ENCODE measurements around the gene SETD7. TPM values are rescaled to one million over a fixed set of nuclear protein-coding genes. Genes with fewer than 3 reads are reported as not detected.

The SETD7 gene
- total RNA-seq, 3 donors from 2014 or later: 10.2 to 68.4 (median 24.8) TPM

GRCh38 chr4:139521754-139522401 lies 34.1 kb downstream of the SETD7 start:
- no peak overlapping the region for H3K4me3 ChIP-seq
- H3K9me3 ChIP-seq: no peaks in the 10 kb centered on the region
- H3K36me3 ChIP-seq (ENCODE audit: low read depth): no peaks in the 10 kb centered on the region
- H3K4me1 ChIP-seq (ENCODE audit: low read depth): peaks cover 4% of the 10 kb centered on the region
- DNase-seq (no peak), ATAC-seq (no peak)
- TF ChIP-seq CTCF (IDR thresholded peaks at IDR 0.05): no peak
- intact Hi-C loops (cut with DNase I, micrococcal nuclease): no loop called here

- Histone ChIP-seq H3K36me3 (ENCODE audit: low read depth) (peaks cover 5% of the 10 kb centered on the region), H3K4me3 (no peak overlapping the region), H3K9me3 (no peaks in the 10 kb centered on the region), H3K4me1 (ENCODE audit: low read depth) (no peaks in the 10 kb centered on the region)
- no peak for ATAC-seq
- intact Hi-C loops (cut with DNase I, micrococcal nuclease): no loop called here
- no peak for DNase-seq
- no peak for TF ChIP-seq CTCF (IDR thresholded peaks at IDR 0.05)
These were observed 40.5 kb downstream of the SETD7 start for GRCh38 chr4:139515531-139515958.

GRCh38 chr4:139514382-139515059 lies 41.5 kb downstream of the SETD7 start:
- H3K4me1 ChIP-seq (ENCODE audit: low read depth): no peaks in the 10 kb centered on the region
- ATAC-seq (no peak), DNase-seq (no peak)
- no peak for TF ChIP-seq CTCF (IDR thresholded peaks at IDR 0.05)
- peaks cover 5% of the 10 kb centered on the region for H3K36me3 ChIP-seq (ENCODE audit: low read depth)
- intact Hi-C loops (cut with DNase I, micrococcal nuclease): no loop called here
- H3K4me3 ChIP-seq: no peak overlapping the region
- no peaks in the 10 kb centered on the region for H3K9me3 ChIP-seq

DNA sequence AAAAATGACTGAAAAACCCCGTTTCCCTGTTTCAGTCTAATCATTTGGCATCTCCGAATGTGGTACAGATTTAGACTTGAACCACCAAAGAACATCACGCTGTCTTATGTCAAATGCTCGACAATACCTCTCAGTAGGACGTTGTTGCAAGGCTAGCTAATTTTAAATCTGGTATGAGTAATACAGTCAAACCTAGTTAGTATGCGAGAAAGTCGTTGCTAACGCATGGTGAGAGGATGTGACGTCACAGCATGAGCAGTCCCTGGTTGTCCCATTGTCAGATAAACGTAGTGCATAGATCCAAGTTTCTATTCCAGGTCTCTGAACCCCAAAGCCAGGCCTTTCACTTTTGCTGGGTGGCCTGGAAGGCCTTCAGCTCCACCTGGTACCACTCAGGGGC lies 44.7 kb downstream of the SETD7 start:
- TF ChIP-seq CTCF (IDR thresholded peaks at IDR 0.05): no peak
- intact Hi-C loops (cut with DNase I, micrococcal nuclease): no loop called here
- no peaks in the 10 kb centered on the region for H3K9me3 ChIP-seq
- no peak for ATAC-seq
- H3K4me1 ChIP-seq (ENCODE audit: low read depth): no peaks in the 10 kb centered on the region
- H3K4me3 ChIP-seq: no peak overlapping the region
- DNase-seq: no peak
- H3K36me3 ChIP-seq (ENCODE audit: low read depth): peaks cover 5% of the 10 kb centered on the region

- no peak overlapping the region for H3K4me3 ChIP-seq
- no peaks in the 10 kb centered on the region for H3K9me3 ChIP-seq
- H3K36me3 ChIP-seq (ENCODE audit: low read depth): peaks cover 5% of the 10 kb centered on the region
- H3K4me1 ChIP-seq (ENCODE audit: low read depth): no peaks in the 10 kb centered on the region
- ATAC-seq (peak; percentile 49), DNase-seq (peak in 1 of 3 donors; percentile 17)
- no peak for TF ChIP-seq CTCF (IDR thresholded peaks at IDR 0.05)
- intact Hi-C loops (cut with DNase I, micrococcal nuclease): no loop called here
These were observed 46.1 kb downstream of the SETD7 start for GRCh38 chr4:139509727-139510410.
